Measurements from ENCODE around the gene NEK1.

NEK1 gene

GRCh38 chr4:169398316-169398715 is 214.1 kb downstream of the NEK1 start:
- Histone ChIP-seq H3K4me1 (no peaks in the 10 kb centered on the region), H3K4me2 (no peak overlapping the region), H3K27ac (no peak overlapping the region), H3K4me3 (no peak overlapping the region), H3K9ac (no peak overlapping the region), H3K9me3 (no peaks in the 10 kb centered on the region), H3K36me3 (peaks cover 9% of the 10 kb centered on the region), H3K27me3 (no peaks in the 10 kb centered on the region), H4K20me1 (no peaks in the 10 kb centered on the region)
- no peak for TF ChIP-seq Cebpa-rat (IDR thresholded peaks at IDR 0.05)

DNA sequence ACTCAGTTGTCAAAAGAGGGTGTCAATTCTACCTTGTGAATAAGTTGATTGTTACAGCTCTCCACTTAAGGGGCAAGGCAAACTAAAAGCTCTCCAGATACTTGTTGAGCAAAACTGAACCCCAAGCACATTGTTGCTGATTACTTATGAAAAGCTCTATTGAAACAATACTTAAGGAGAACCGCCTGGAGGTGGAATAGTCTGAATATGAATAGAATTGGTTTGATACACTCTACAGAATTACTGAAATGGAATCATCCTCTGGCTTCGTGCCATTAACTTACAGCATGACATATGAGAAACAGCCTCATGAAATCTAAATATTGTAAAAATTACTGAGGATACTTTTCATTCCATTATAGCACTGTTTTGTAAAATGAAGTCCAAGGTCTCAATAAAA is 214.6 kb downstream of the NEK1 start:
- Histone ChIP-seq H3K9ac (no peak overlapping the region), H3K27ac (no peak overlapping the region), H3K9me3 (no peaks in the 10 kb centered on the region), H4K20me1 (no peaks in the 10 kb centered on the region), H3K4me2 (no peak overlapping the region), H3K4me1 (no peaks in the 10 kb centered on the region), H3K36me3 (peaks cover 9% of the 10 kb centered on the region), H3K27me3 (no peaks in the 10 kb centered on the region), H3K4me3 (no peak overlapping the region)
- no peak for TF ChIP-seq Cebpa-rat (IDR thresholded peaks at IDR 0.05)

DNA sequence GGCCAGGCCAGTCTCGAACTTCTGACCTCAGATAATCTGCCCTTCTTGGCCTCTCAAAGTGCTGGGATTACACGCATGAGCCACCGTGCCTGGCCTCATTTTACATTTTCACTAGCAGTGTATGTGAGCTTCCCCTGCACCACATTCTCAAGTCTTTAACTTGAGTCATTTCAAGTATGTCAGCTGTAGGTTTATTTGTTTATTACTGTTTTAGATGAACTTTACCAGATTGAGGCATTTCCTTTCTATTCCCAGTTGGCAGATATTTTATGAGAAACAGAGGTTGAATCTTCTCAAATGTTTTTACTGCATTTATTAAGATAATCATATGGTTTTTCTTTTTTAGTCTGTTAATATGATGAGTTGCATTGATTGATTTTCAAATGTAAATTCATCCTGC is 227.0 kb downstream of the NEK1 start:
- Histone ChIP-seq H4K20me1 (no peaks in the 10 kb centered on the region), H3K27ac (no peak overlapping the region), H3K36me3 (no peaks in the 10 kb centered on the region), H3K4me1 (no peaks in the 10 kb centered on the region), H3K9me3 (no peaks in the 10 kb centered on the region), H3K4me3 (no peak overlapping the region), H3K4me2 (no peak overlapping the region), H3K9ac (no peak overlapping the region), H3K27me3 (no peaks in the 10 kb centered on the region)
- no peak for TF ChIP-seq Cebpa-rat (IDR thresholded peaks at IDR 0.05)

DNA sequence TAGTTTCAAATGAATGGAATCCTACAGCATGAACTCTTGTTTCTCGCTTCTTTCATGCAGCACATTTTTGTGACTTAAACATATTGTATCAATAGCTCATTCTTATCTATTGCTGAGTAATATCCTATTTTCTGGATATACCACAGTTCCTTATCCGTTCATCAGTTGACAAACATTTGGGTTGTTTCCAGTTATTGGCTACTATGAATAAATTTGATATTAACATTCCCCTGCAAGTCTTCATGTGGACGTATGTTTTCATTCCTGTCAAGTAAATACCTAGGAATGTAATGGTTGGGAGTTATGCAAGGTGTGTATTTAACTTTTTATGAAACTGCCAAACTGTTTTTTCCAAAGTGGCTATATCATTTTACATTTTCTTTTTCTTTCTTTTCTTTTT is 227.6 kb downstream of the NEK1 start:
- no peak overlapping the region for H3K4me3 ChIP-seq
- no peaks in the 10 kb centered on the region for H3K4me1 ChIP-seq
- no peaks in the 10 kb centered on the region for H3K9me3 ChIP-seq
- no peak overlapping the region for H3K4me2 ChIP-seq
- TF ChIP-seq Cebpa-rat (IDR thresholded peaks at IDR 0.05), result no peak
- H3K27ac ChIP-seq, result no peak overlapping the region
- no peaks in the 10 kb centered on the region for H3K36me3 ChIP-seq
- no peaks in the 10 kb centered on the region for H4K20me1 ChIP-seq
- no peak overlapping the region for H3K9ac ChIP-seq
- no peaks in the 10 kb centered on the region for H3K27me3 ChIP-seq

DNA sequence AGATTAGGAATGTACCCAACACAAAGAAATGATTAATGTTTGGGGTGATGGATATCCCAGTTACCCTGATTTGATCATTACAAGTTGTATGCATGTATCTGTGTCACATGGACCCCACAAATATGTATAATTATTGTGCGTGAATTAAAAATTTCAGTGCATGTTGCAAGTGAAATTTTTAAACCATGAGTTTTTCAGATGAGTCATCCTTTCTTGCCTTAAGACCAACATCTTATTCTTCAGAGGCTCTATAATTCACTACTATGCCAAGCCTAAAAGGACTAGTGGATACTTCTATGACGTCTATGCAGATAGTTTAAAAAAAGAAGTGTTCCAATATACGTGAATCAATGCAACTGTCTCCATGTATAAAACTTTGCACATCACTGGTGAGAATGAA is 228.7 kb downstream of the NEK1 start:
- no peak overlapping the region for H3K4me3 ChIP-seq
- no peak overlapping the region for H3K4me2 ChIP-seq
- H4K20me1 ChIP-seq, result no peaks in the 10 kb centered on the region
- H3K4me1 ChIP-seq, result no peaks in the 10 kb centered on the region
- H3K27ac ChIP-seq, result no peak overlapping the region
- no peaks in the 10 kb centered on the region for H3K27me3 ChIP-seq
- H3K36me3 ChIP-seq, result no peaks in the 10 kb centered on the region
- TF ChIP-seq Cebpa-rat (IDR thresholded peaks at IDR 0.05), result no peak
- peaks cover 3% of the 10 kb centered on the region; the same call in 1 of the 2 replicates for H3K9me3 ChIP-seq
- H3K9ac ChIP-seq, result no peak overlapping the region

DNA sequence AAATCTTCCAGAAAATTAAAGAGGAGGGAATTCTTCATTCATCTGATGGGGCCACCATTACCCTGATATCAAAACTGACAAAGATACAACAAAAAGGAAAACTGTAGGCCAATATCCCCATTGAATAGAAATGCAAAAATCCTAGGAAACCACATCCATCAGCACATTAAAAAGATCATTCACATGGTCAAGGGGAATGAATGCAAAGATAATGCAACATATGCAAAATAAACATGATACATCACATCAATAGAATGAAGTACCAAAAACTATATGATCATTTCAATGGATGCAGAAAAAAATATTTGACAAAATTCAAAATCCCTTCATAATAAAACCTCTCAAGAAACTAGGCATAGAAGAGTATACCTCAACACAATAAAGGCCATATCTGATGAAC is 232.7 kb downstream of the NEK1 start:
- no peaks in the 10 kb centered on the region for H3K4me1 ChIP-seq
- peaks cover 28% of the 10 kb centered on the region for H3K9me3 ChIP-seq
- H3K27me3 ChIP-seq, result no peaks in the 10 kb centered on the region
- no peak overlapping the region for H3K4me3 ChIP-seq
- no peak overlapping the region for H3K4me2 ChIP-seq
- no peaks in the 10 kb centered on the region for H3K36me3 ChIP-seq
- H4K20me1 ChIP-seq, result no peaks in the 10 kb centered on the region
- H3K27ac ChIP-seq, result no peak overlapping the region
- no peak for TF ChIP-seq Cebpa-rat (IDR thresholded peaks at IDR 0.05)
- no peak overlapping the region for H3K9ac ChIP-seq

GRCh38 chr4:169377367-169377766 is 235.0 kb downstream of the NEK1 start:
- Histone ChIP-seq H3K4me3 (no peak overlapping the region), H3K9ac (no peak overlapping the region), H3K27me3 (no peaks in the 10 kb centered on the region), H4K20me1 (no peaks in the 10 kb centered on the region), H3K4me1 (no peaks in the 10 kb centered on the region), H3K27ac (no peak overlapping the region), H3K36me3 (no peaks in the 10 kb centered on the region), H3K9me3 (peaks cover 28% of the 10 kb centered on the region), H3K4me2 (no peak overlapping the region)
- no peak for TF ChIP-seq Cebpa-rat (IDR thresholded peaks at IDR 0.05)

DNA sequence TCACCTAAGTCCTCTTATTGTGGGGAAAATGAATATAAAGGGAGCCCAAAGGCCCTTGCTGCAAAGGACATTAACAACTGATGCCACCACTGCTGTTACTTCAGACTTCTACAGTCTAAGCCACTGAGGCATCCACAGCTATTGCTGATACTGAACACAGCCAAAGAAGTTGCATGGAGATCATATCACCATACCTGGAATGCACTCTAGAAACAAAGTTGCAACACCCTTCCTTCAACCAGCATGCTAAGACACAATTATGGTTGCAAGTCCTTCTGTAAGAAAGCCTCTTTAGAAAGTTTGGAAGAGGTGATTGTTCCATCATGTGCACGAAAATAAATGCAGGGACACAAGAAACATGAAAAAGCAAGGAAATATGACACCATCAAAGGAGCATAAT is 236.0 kb downstream of the NEK1 start:
- Histone ChIP-seq H4K20me1 (no peaks in the 10 kb centered on the region), H3K27me3 (no peaks in the 10 kb centered on the region), H3K9me3 (peaks cover 28% of the 10 kb centered on the region), H3K36me3 (no peaks in the 10 kb centered on the region), H3K27ac (no peak overlapping the region), H3K4me2 (no peak overlapping the region), H3K4me3 (no peak overlapping the region), H3K9ac (no peak overlapping the region), H3K4me1 (no peaks in the 10 kb centered on the region)
- TF ChIP-seq Cebpa-rat (IDR thresholded peaks at IDR 0.05), result no peak

DNA sequence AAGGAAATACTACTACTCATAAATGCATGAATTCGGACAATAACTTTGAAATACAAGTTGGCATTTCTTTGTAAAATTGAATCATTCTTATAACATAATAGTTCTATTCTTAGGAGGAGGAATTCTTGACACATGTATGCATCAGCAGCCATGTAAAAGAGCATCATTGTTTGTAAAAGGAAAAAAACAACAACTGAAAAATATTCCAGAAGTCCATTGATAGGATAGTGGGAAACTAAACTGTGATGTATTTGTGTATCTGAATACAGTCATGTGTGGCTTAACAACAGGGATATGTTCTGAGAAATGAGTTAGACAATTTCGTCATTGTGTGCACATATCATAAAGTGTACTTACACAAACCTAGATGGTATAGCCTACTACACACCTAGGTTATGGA is 239.6 kb downstream of the NEK1 start:
- Histone ChIP-seq H3K9ac (no peak overlapping the region), H3K4me3 (no peak overlapping the region)

DNA sequence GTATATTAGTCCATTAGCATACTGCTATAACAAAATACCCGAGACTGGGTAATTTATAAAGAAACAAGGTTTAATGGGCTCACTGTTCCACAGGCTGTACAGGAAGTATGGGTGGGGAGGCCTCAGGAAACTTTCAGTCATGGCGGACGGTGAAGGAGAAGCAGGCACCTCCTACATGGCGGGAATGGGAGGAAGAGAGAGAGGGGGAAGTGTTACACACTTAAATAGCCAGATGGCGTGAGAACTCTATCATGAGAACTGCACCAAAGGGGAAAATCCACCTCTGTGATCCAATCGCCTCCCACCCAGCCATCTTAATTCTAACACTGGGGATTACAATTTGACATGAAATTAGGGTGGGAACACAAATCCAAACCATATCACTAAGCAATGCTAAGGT is 242.7 kb downstream of the NEK1 start:
- Histone ChIP-seq H3K27ac (no peak overlapping the region), H3K36me3 (no peaks in the 10 kb centered on the region), H3K9ac (no peak overlapping the region), H4K20me1 (no peaks in the 10 kb centered on the region), H3K4me1 (no peaks in the 10 kb centered on the region), H3K27me3 (no peaks in the 10 kb centered on the region), H3K9me3 (peaks cover 12% of the 10 kb centered on the region), H3K4me2 (no peak overlapping the region), H3K4me3 (no peak overlapping the region)
- no peak for TF ChIP-seq Cebpa-rat (IDR thresholded peaks at IDR 0.05)

More for the DNA sequence above, 239.6 kb downstream of the NEK1 start:
- H3K4me1 ChIP-seq, result no peaks in the 10 kb centered on the region
- H3K4me2 ChIP-seq, result no peak overlapping the region
- H3K27ac ChIP-seq, result no peak overlapping the region
- H3K27me3 ChIP-seq, result no peaks in the 10 kb centered on the region
- H3K9me3 ChIP-seq, result peaks cover 19% of the 10 kb centered on the region
- H3K36me3 ChIP-seq, result no peaks in the 10 kb centered on the region
- TF ChIP-seq Cebpa-rat (IDR thresholded peaks at IDR 0.05), result no peak
- no peaks in the 10 kb centered on the region for H4K20me1 ChIP-seq

- no peaks in the 10 kb centered on the region for H3K27me3 ChIP-seq
- no peak overlapping the region for H3K4me2 ChIP-seq
- no peak overlapping the region for H3K9ac ChIP-seq
- no peak overlapping the region for H3K4me3 ChIP-seq
- no peak for TF ChIP-seq Cebpa-rat (IDR thresholded peaks at IDR 0.05)
- H3K36me3 ChIP-seq, result no peaks in the 10 kb centered on the region
- no peaks in the 10 kb centered on the region for H4K20me1 ChIP-seq
- no peak overlapping the region for H3K27ac ChIP-seq
- H3K4me1 ChIP-seq, result peaks cover 2% of the 10 kb centered on the region; the same call in 1 of the 2 replicates
- H3K9me3 ChIP-seq, result peaks cover 12% of the 10 kb centered on the region
These were observed 244.6 kb downstream of the NEK1 start for GRCh38 chr4:169367826-169368225.
